Aorta (tissue), 5 donors: ENCODE results near the gene ZNF346. TPM values are rescaled to one million over a fixed set of nuclear protein-coding genes. Genes with fewer than 3 reads are reported as not detected.
"Not testable (repeated sequence)": the region's sequence is repeated elsewhere in the genome, so short reads cannot be mapped to it uniquely, and the experiment has no call there.

Experiments used
- ATAC-seq: fragments of 200-7000 bp; cut with Tn5 transposase; one replicate; pipeline ENCODE4 v1.9.1; 2022; ENCODE audit warnings: moderate library complexity; ENCODE audit not compliant: low FRiP score
- DNase-seq, 2 donors: peaks; one replicate each; pipeline ENCODE4 v3.0.0-alpha.2; 2020
- H3K27ac ChIP-seq, 2 donors: one replicate each; pipeline ENCODE4 v1.5.1; 2013; ENCODE audit warnings: low read length in 2 of 2, mild to moderate bottlenecking in 2 of 2, moderate library complexity in 2 of 2, control low read depth in 1 of 2, inconsistent platforms in 1 of 2, low read depth in 1 of 2
- H3K27me3 ChIP-seq, 2 donors: one replicate each; pipeline ENCODE4 v1.6.1; 2013; ENCODE audit warnings: control low read depth in 1 of 2, low read length in 1 of 2, mild to moderate bottlenecking in 1 of 2, moderate library complexity in 1 of 2; ENCODE audit not compliant: insufficient read depth in 2 of 2, control insufficient read depth in 1 of 2
- H3K36me3 ChIP-seq, 2 donors: one replicate each; pipeline ENCODE4 v1.6.1; 2013; ENCODE audit warnings: control low read depth in 1 of 2, low read length in 1 of 2, mild to moderate bottlenecking in 1 of 2; ENCODE audit not compliant: insufficient read depth in 2 of 2, control insufficient read depth in 1 of 2
- H3K4me1 ChIP-seq, 2 donors: one replicate each; pipeline ENCODE4 v1.6.1; 2013; ENCODE audit warnings: low read length in 2 of 2, control low read depth in 1 of 2, mild to moderate bottlenecking in 1 of 2, moderate library complexity in 1 of 2; ENCODE audit not compliant: insufficient read depth in 2 of 2, control insufficient read depth in 1 of 2
- H3K4me3 ChIP-seq, 2 donors: one replicate each; pipeline ENCODE4 v1.5.1; 2013; ENCODE audit warnings: low read length in 2 of 2, control low read depth in 1 of 2, mild to moderate bottlenecking in 1 of 2
- H3K9me3 ChIP-seq: one replicate; pipeline ENCODE4 v1.6.1; 2013; ENCODE audit warnings: mild to moderate bottlenecking, low read length; ENCODE audit not compliant: control insufficient read depth
- WGBS, 2 donors: extraction: QIAGEN DNeasy Blood & Tissue Kit; methylation state at CpG; one replicate each; pipeline ENCODE4 v1.1.7; 2013; 5-methylcytosine and 5-hydroxymethylcytosine counted together
- intact Hi-C, 2 donors: fragments of 100-400 bp; cut with DNase I; formaldehyde crosslinking; loops; one replicate each; pipeline versions ENCODE4 v1.14.2 to v1.15.0; 2022
- polyA plus RNA-seq, 2 donors: library from polyadenylated mRNA; stranded (reverse); fragments of 200-250 nt; gene quantifications; one replicate each; pipeline ENCODE4 v1.2.3, GENCODE V29; 2013
- total RNA-seq, 2 donors: library from RNA; stranded (reverse); fragmentation: NEBNext Ultra II Directional; extraction: Animal tissue kit (Norgen Biotek cat#: 25700); gene quantifications; one replicate each; pipeline ENCODE4 v1.2.1, GENCODE V29; 2021
- donor health status: healthy with polysubstance abuse.
- donor health status: Bipolar disorder and iron deficiency.
- donor health status: DM: no; HTN: no; CAD: no.
- donor health status: DM: no; HTN: no; CAD: no.
- donor health status: DM: yes; HTN: yes; CAD: no.

ZNF346 gene
- total and polyA plus RNA-seq, 4 donors = 2.1 to 25.7 (median 12.1) TPM

DNA sequence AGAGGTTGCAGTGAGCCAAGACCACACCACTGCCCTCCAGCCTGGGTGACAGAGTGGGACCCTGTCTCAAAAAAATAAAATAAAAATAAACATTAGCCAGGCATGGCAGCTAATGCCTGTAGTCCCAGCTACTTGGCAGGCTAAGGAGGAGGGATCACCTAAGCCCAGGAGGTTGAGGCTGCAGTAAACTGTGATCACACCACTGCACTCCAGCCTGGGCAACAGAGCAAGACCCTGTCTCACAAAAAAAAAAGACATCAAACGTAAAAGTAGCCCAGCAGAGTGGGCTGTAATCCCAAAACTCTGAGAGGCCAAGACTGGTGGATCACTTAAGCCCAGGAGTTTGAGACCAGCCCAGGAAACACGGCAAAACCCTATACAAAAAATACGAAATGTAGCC is 34.9 kb upstream of the ZNF346 start:
- Histone ChIP-seq H3K36me3 (no peaks in the 10 kb centered on the region), H3K9me3 (no peaks in the 10 kb centered on the region), H3K4me1 (no peaks in the 10 kb centered on the region), H3K4me3 (no peak overlapping the region), H3K27me3 (no peaks in the 10 kb centered on the region), H3K27ac (no peak overlapping the region)
- ATAC-seq = no peak
- no peak for DNase-seq
- WGBS, 2 donors = 87 to 89% methylated on average over 3 of the region's 3 CpGs
- intact Hi-C loops = no loop called here

DNA sequence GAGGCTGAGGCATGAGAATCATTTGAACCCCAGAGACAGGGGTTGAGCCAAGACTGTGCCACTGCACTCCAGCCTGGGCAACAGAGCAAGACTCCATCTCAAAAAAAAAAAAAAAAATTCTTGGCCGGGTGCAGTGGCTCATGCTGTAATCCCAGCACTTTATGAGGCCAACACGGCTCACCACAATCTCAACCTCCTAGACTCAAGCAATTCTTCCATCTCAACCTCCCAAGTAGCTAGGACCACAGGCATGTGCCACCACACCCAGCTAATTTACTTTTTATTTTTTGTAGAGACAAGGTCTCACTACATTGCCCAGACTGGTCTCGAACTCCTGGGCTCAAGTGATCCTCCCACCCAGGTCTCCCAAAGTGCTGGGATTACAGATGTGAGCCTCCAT is 29.4 kb upstream of the ZNF346 start:
- ATAC-seq, H3K36me3 ChIP-seq, H3K4me3 ChIP-seq, H3K27ac ChIP-seq, DNase-seq, H3K4me1 ChIP-seq, intact Hi-C loops, H3K9me3 ChIP-seq, H3K27me3 ChIP-seq: not testable (repeated sequence)
- WGBS, 2 donors = 85 to 88% methylated on average over 3 of the region's 3 CpGs

DNA sequence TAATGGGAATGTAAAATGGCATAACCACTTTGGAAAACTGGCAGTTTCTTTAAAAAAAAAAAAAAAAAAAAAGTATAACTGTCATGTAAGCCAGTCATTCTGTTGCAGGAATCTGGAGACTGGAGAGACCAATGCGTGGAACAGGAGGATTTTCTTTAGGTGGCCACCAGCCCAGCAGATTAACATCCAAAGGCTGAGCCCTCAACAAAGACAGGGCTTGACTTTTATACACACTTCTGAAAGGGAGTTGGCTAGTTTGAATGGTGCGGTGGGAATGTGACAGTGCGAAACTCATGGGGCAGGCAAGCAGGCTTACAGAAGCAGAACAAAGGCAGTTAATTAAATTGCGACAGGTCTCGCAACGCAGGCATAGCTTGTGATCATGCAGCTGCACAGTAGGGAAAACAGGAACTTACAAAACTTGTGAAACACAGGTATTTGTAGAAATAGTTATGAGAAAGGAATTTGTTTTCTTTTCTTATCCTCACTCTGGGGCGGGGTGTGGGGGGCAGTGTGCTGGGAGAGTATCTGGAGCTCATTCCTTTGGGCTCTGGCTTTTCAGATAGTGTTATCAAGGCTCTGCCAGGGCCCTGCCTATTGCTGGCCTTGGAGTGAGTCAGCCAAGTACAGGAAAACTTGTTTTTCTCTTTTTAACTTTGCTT is 27.9 kb upstream of the ZNF346 start:
- intact Hi-C loops = no loop called here
- Histone ChIP-seq H3K27ac (no peak overlapping the region), H3K4me3 (no peak overlapping the region), H3K4me1 (peaks cover 2% of the 10 kb centered on the region in 2 donors), H3K27me3 (no peaks in the 10 kb centered on the region), H3K9me3 (no peaks in the 10 kb centered on the region), H3K36me3 (no peaks in the 10 kb centered on the region)
- 77 to 82% methylated on average over 7 of the region's 7 CpGs for WGBS, 2 donors
- DNase-seq = peak in 1 of 2 donors; percentile 62
- peak; percentile 22 for ATAC-seq

DNA sequence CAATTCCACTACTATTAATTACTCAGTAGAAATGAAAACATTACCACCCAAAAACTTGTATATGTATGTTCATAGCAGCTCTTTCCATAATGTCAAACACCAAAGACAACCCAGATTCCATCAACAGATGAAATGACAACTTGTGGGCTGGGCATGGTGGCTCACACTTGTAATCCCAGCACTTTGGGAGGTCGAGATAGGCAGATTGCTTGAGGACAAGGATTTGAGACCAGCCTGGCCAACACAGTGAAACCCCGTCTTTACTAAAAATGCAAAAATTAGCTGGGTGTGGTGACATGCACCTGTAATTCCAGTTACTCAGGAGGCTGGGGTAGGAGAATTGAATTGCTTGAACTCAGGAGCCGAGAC is 27.4 kb upstream of the ZNF346 start:
- DNase-seq = no peak
- ATAC-seq = no peak
- Histone ChIP-seq H3K4me1 (peaks cover 2% of the 10 kb centered on the region in 2 donors), H3K27me3 (no peaks in the 10 kb centered on the region), H3K36me3 (no peaks in the 10 kb centered on the region), H3K4me3 (no peak overlapping the region), H3K9me3 (no peaks in the 10 kb centered on the region), H3K27ac (no peak overlapping the region)
- intact Hi-C loops = no loop called here
- WGBS, 2 donors = 93 to 100% methylated on average over 3 of the region's 3 CpGs

DNA sequence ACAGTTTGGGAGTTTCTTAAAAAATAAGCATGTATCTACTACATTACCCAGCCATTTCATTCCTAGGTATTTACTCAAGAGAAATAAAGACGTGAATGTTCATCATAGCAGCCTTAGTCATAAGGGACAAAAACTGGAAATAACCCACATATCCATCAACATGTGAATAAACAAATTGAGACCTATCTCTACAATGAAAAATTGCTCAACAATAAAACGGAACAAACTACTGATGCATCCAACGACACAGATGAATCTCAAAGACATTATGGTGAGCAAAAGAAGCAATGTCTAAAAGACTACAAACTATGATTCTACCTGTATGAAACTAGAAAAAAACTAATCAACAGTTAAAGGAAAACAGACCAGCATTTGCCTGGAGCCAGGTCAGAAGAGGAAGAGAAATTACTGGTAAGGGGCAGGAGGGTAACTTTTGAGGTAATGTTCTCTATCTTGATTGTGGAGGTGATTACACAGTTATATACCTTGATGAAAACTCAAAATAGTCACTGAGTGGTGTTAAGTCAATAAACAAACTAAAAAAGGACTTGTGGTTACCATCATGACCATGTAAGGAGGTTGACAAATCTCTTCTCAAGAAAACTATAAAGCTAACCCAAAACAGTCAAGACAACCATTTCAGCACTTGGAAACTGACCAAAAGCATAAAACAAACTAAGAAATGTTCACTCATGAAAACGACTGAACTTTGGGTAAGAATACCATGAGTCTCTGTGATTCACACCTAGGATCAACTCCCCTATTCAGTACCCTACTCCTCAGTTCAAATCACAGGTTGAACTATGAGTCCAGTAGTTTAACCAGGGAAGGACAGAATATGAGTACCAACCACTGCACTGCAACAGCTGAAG is 26.4 kb upstream of the ZNF346 start:
- DNase-seq = no peak
- Histone ChIP-seq H3K4me3 (no peak overlapping the region), H3K27me3 (no peaks in the 10 kb centered on the region), H3K36me3 (no peaks in the 10 kb centered on the region), H3K27ac (no peak overlapping the region), H3K4me1 (peaks cover 2% of the 10 kb centered on the region in 2 donors), H3K9me3 (no peaks in the 10 kb centered on the region)
- intact Hi-C loops = no loop called here
- ATAC-seq = no peak
- 42 to 47% methylated on average over 4 of the region's 4 CpGs for WGBS, 2 donors

DNA sequence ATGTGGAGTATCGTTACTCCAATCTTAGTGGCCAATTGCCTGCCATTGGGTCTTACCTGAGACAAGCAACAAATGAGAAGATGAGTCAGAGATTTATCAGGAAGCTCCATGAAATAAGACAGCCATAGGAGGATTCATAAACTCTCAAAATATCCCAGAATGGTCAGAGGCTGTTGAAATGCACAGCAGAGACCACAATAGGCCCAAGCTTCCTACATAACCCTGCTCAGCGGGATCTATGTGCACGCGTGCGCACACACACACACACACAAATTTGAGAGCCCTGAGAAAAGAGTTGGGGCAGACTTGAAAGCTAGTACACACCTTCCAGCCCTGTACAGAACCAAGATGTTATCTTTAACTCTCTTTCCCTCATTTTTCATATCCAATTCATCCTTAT is 25.7 kb upstream of the ZNF346 start:
- Histone ChIP-seq H3K27ac (no peak overlapping the region), H3K4me1 (peaks cover 2% of the 10 kb centered on the region in 2 donors), H3K9me3 (no peaks in the 10 kb centered on the region), H3K36me3 (no peaks in the 10 kb centered on the region), H3K4me3 (no peak overlapping the region), H3K27me3 (no peaks in the 10 kb centered on the region)
- 94% methylated on average over 5 of the region's 5 CpGs for WGBS, 2 donors
- intact Hi-C loops = no loop called here
- ATAC-seq (no peak), DNase-seq (no peak)

DNA sequence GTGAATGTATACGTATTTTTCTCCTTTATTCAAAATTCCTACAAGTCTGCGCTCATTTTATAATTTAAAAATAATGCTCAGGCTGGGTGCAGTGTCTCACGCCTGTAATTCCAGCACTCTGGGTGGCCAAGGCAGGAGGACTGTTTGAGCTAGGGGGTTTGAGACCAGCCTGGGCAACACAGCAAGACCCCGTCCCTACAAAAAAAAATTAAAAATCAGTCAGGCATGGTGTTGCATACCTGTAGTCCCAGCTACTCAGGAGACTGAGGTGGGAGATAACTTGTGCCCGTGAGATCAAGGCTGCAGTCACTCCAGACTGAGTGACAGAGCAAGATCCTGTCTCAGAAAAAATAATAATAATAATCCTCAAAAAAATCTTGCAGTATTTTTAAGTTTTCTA is 23.7 kb upstream of the ZNF346 start:
- Histone ChIP-seq H3K36me3 (no peaks in the 10 kb centered on the region), H3K27me3 (no peaks in the 10 kb centered on the region), H3K4me3 (no peak overlapping the region), H3K4me1 (peaks cover 2% of the 10 kb centered on the region in 2 donors), H3K9me3 (no peaks in the 10 kb centered on the region), H3K27ac (no peak overlapping the region)
- WGBS, 2 donors = 95 to 98% methylated on average over 5 of the region's 5 CpGs
- no peak for DNase-seq
- intact Hi-C loops = no loop called here
- ATAC-seq = no peak

DNA sequence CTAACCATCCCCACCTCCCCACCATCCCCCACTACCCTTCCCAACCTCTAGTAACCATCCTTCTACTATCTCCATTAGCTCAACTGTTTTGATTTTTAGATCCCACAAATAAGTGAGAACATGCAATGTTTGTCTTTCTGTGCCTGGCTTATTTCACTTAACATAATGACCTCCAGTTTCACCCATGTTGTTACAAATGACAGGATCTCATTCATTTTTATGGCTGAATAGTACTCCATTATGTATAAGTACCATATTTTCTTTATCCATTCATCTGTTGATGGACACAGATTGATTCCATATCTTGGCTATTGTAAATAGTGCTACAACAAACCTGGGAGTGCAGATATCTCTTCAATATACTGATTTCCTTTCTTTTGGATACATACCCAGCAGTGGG is 23.0 kb upstream of the ZNF346 start:
- ATAC-seq = not testable (repeated sequence)

DNA sequence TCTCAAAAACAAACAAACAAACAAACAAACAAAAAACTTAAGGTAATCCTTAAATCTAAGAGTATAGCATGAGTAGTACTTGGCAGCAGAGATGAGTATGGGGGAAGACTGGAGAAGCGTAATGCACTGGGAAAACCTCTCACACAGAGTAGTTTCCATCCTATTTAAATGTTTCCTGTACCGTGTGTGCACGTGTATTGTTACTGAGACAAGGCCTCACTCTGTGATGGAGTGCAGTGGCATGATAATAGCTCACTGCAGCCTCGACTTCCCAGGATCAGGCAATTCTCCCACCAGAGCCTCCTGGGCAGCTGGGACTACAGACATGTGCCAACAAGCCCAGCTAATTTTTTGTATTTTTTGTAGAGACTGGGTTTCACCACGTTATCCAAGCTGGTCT is 18.8 kb upstream of the ZNF346 start:
- intact Hi-C loops = no loop called here
- H3K4me3 ChIP-seq = no peak overlapping the region
- H3K36me3 ChIP-seq = no peaks in the 10 kb centered on the region
- no peaks in the 10 kb centered on the region for H3K27me3 ChIP-seq
- H3K9me3 ChIP-seq = no peaks in the 10 kb centered on the region
- 65 to 74% methylated on average over 5 of the region's 5 CpGs for WGBS, 2 donors
- H3K4me1 ChIP-seq = peaks cover 0 to 3% of the 10 kb centered on the region in 2 donors
- ATAC-seq (no peak), DNase-seq (no peak)
- H3K27ac ChIP-seq = no peak overlapping the region

More for the DNA sequence above, 23.0 kb upstream of the ZNF346 start:
- H3K36me3 ChIP-seq, H3K27ac ChIP-seq, H3K27me3 ChIP-seq, DNase-seq, H3K4me1 ChIP-seq, intact Hi-C loops, H3K9me3 ChIP-seq, H3K4me3 ChIP-seq: not testable (repeated sequence)
